Retinal pigment epithelial cell (primary cell): ENCODE data around the gene ZNF778.

Experiments
- DNase-seq: peaks from one replicate; pipeline ENCODE4 v3.0.0-alpha.2; 2010; ENCODE audit warnings: low read depth
- H3K4me3 ChIP-seq: 2 replicates; pipeline ENCODE4 v1.5.1; 2011; ENCODE audit warnings: mild to moderate bottlenecking, low read length, control low read depth, moderate library complexity
- CTCF ChIP-seq: conservative IDR thresholded peaks from 2 replicates; pipeline ENCODE4 v1.5.1; 2011; ENCODE audit warnings: low read depth, low read length, control low read depth, inconsistent platforms

Gene ZNF778

GRCh38 chr16:89172528-89173173 lies 44.9 kb upstream of the ZNF778 start:
- H3K4me3 ChIP-seq: no peak overlapping the region
- DNase-seq: no peak
- no peak for TF ChIP-seq CTCF

GRCh38 chr16:89173174-89173921 lies 44.2 kb upstream of the ZNF778 start:
- no peak for DNase-seq
- no peak overlapping the region for H3K4me3 ChIP-seq
- no peak for TF ChIP-seq CTCF

GRCh38 chr16:89174055-89174827 lies 43.3 kb upstream of the ZNF778 start:
- no peak overlapping the region for H3K4me3 ChIP-seq
- TF ChIP-seq CTCF: no peak
- DNase-seq: no peak

GRCh38 chr16:89174877-89175276 lies 42.6 kb upstream of the ZNF778 start:
- TF ChIP-seq CTCF: no peak
- DNase-seq: no peak
- H3K4me3 ChIP-seq: no peak overlapping the region

- no peak for DNase-seq
- TF ChIP-seq CTCF: no peak
Measured at GRCh38 chr16:89175280-89176146, 42.0 kb upstream of the ZNF778 start.

GRCh38 chr16:89176147-89176690 lies 41.3 kb upstream of the ZNF778 start:
- H3K4me3 ChIP-seq: no peak overlapping the region
- TF ChIP-seq CTCF: no peak

More at GRCh38 chr16:89175280-89176146, 42.0 kb upstream of the ZNF778 start:
- no peak overlapping the region for H3K4me3 ChIP-seq

More at GRCh38 chr16:89176147-89176690, 41.3 kb upstream of the ZNF778 start:
- DNase-seq: no peak
